Stomach (tissue), 9 donors: ENCODE data around the gene IKBKE. TPM values are rescaled to one million over a fixed set of nuclear protein-coding genes. Genes with fewer than 3 reads are reported as not detected.

Source experiments
- DNase-seq, 2 donors: peaks; one replicate each; pipeline versions ENCODE4 v3.0.0 to v3.0.0-alpha.2; 2013 to 2019
- H3K27ac ChIP-seq, 5 donors: fragments of 200-600 bp in 4 of 5; sonication (generic) in 4 of 5; one replicate each; pipeline ENCODE4 v1.5.1; 2013 to 2019; ENCODE audit warnings: mild to moderate bottlenecking in 1 of 5, moderate library complexity in 1 of 5
- H3K27me3 ChIP-seq, 3 donors: fragments of 200-600 bp; sonication (generic); one replicate each; pipeline ENCODE4 v1.5.1; 2017 to 2019; ENCODE audit warnings: mixed run types in 1 of 3
- H3K36me3 ChIP-seq, 4 donors: fragments of 200-600 bp; sonication (generic); 1 replicate in 3 of 4; 2 replicates in 1 of 4; pipeline ENCODE4 v1.5.1; 2016 to 2019
- H3K4me1 ChIP-seq, 4 donors: fragments of 200-600 bp; sonication (generic); one replicate each; pipeline ENCODE4 v1.5.1; 2016 to 2019
- H3K4me3 ChIP-seq, 4 donors: fragments of 200-600 bp; sonication (generic) in 3 of 4; one replicate each; pipeline ENCODE4 v1.5.1; 2016 to 2019; ENCODE audit warnings: mild to moderate bottlenecking in 1 of 4
- H3K9me3 ChIP-seq, 4 donors: fragments of 200-600 bp; sonication (generic); one replicate each; pipeline ENCODE4 v1.5.1; 2016 to 2019
- CTCF ChIP-seq, 7 experiments: fragments of 450-650 bp in 4 of 7; fragments of 200-600 bp in 3 of 7; sonication (generic) in 3 of 7; IDR thresholded peaks; one replicate each; pipeline ENCODE4 v1.5.1; 2016 to 2019; ENCODE audit warnings: antibody characterized with exemption in 7 of 7, control low read depth in 2 of 7, mild to moderate bottlenecking in 1 of 7
- EP300 ChIP-seq: sonication (generic); formaldehyde crosslinking; IDR thresholded peaks from one replicate; pipeline ENCODE4 v1.6.1; 2017; ENCODE audit warnings: antibody characterized with exemption
- POLR2A ChIP-seq, 4 donors: fragments of 450-650 bp; IDR thresholded peaks; one replicate each; pipeline ENCODE4 v1.6.1; 2016; ENCODE audit warnings: antibody characterized with exemption in 4 of 4, control low read depth in 2 of 4, mild to moderate bottlenecking in 1 of 4, moderate library complexity in 1 of 4
- POLR2AphosphoS5 ChIP-seq, 3 donors: sonication (generic); formaldehyde crosslinking; IDR thresholded peaks; one replicate each; pipeline ENCODE4 v1.6.1; 2016; ENCODE audit warnings: antibody characterized with exemption in 3 of 3
- WGBS, 5 donors: extraction: QIAGEN DNeasy Blood & Tissue Kit in 3 of 5; methylation state at CpG; one replicate each; pipeline versions ENCODE4 v1.1.5 to v1.1.7; 2013 to 2018; 5-methylcytosine and 5-hydroxymethylcytosine counted together
- intact Hi-C: fragments of 100-400 bp; cut with DNase I; formaldehyde crosslinking; loops from one replicate; pipeline ENCODE4 v1.15.1; 2023; ENCODE audit warnings: low total_unique reads
- polyA plus RNA-seq, 3 donors: library from polyadenylated mRNA; stranded (reverse); fragments of 200-250 nt; gene quantifications; one replicate each; pipeline ENCODE4 v1.2.3, GENCODE V29; 2013
- total RNA-seq, 5 donors: library from RNA; depleted of rRNA; stranded (reverse); fragments of >200 nt; gene quantifications; one replicate each; pipeline versions ENCODE4 v1.1.0 to v1.2.3, GENCODE V29; 2014 to 2016
- donor health status: healthy with polysubstance abuse.
- donor health status: Bipolar disorder and iron deficiency.
- donor health status: healthy.

IKBKE gene
- total and polyA plus RNA-seq, 8 donors, result 4.9 to 49.6 (median 7.8) TPM

GRCh38 chr1:206540044-206540780, 69.9 kb downstream of the IKBKE start:
- H3K4me1 ChIP-seq, result peaks cover 36 to 71% (median 59%) of the 10 kb centered on the region in 4 donors
- intact Hi-C loops, result no loop called here
- TF ChIP-seq CTCF (IDR thresholded peaks at IDR 0.05) (peak in 1 of 7 experiments; percentile 14), EP300 (no peak), POLR2A (IDR thresholded peaks at IDR 0.05) (no peak), POLR2AphosphoS5 (IDR thresholded peaks at IDR 0.05) (peak in 1 of 3 donors; percentile 55)
- peak overlapping the region; percentile 74 to 85 (median 84) for H3K27ac ChIP-seq
- 18 to 45% (median 27%) methylated on average over 5 to 8 of the region's 8 CpGs for WGBS, 5 donors
- peak; percentile 76 to 94 for DNase-seq
- H3K27me3 ChIP-seq, result no peaks in the 10 kb centered on the region
- no peaks in the 10 kb centered on the region for H3K9me3 ChIP-seq
- H3K4me3 ChIP-seq, result no peak overlapping the region
- peaks cover 0 to 7% (median 3%) of the 10 kb centered on the region in 4 donors for H3K36me3 ChIP-seq

- peaks cover 0 to 7% (median 3%) of the 10 kb centered on the region in 4 donors for H3K36me3 ChIP-seq
- H3K27ac ChIP-seq, result peak overlapping the region; percentile 74 to 85 (median 84)
- peaks cover 31 to 61% (median 51%) of the 10 kb centered on the region in 4 donors for H3K4me1 ChIP-seq
- intact Hi-C loops, result no loop called here
- no peak overlapping the region for H3K4me3 ChIP-seq
- no peak for DNase-seq
- H3K27me3 ChIP-seq, result no peaks in the 10 kb centered on the region
- H3K9me3 ChIP-seq, result no peaks in the 10 kb centered on the region
- WGBS, 5 donors, result 88 to 95% (median 94%) methylated on average over 7 of the region's 7 CpGs
- TF ChIP-seq CTCF (IDR thresholded peaks at IDR 0.05) (no peak), POLR2A (IDR thresholded peaks at IDR 0.05) (no peak), EP300 (no peak), POLR2AphosphoS5 (IDR thresholded peaks at IDR 0.05) (no peak)
These were observed 71.1 kb downstream of the IKBKE start for GRCh38 chr1:206541236-206541833.

GRCh38 chr1:206544562-206545257, 74.4 kb downstream of the IKBKE start:
- Histone ChIP-seq H3K27me3 (no peaks in the 10 kb centered on the region), H3K4me3 (no peak overlapping the region), H3K9me3 (no peaks in the 10 kb centered on the region), H3K27ac (no peak overlapping the region), H3K36me3 (no peaks in the 10 kb centered on the region), H3K4me1 (peaks cover 23 to 30% (median 25%) of the 10 kb centered on the region in 4 donors)
- 7 to 16% (median 13%) methylated on average over 7 to 9 of the region's 9 CpGs for WGBS, 5 donors
- TF ChIP-seq CTCF (IDR thresholded peaks at IDR 0.05) (peak in 5 of 7 experiments; percentile 81 to 88 (median 85)), POLR2A (IDR thresholded peaks at IDR 0.05) (no peak), EP300 (no peak), POLR2AphosphoS5 (IDR thresholded peaks at IDR 0.05) (no peak)
- intact Hi-C loops, result loop anchor here (5.0 kb wide), 1 partner anchor 38 kb away; no protein-coding TSS in a partner anchor
- peak; percentile 80 to 85 for DNase-seq

GRCh38 chr1:206545351-206545750, 75.1 kb downstream of the IKBKE start:
- no peaks in the 10 kb centered on the region for H3K9me3 ChIP-seq
- H3K27me3 ChIP-seq, result no peaks in the 10 kb centered on the region
- H3K36me3 ChIP-seq, result no peaks in the 10 kb centered on the region
- H3K27ac ChIP-seq, result no peak overlapping the region
- no peak for TF ChIP-seq EP300
- no peak for TF ChIP-seq CTCF (IDR thresholded peaks at IDR 0.05)
- no peak for TF ChIP-seq POLR2A (IDR thresholded peaks at IDR 0.05)
- no peak for TF ChIP-seq POLR2AphosphoS5 (IDR thresholded peaks at IDR 0.05)
- peaks cover 16 to 23% (median 19%) of the 10 kb centered on the region in 4 donors for H3K4me1 ChIP-seq
- 85 to 100% (median 97%) methylated on average over 1 of the region's 1 CpG for WGBS, 5 donors
- no peak overlapping the region for H3K4me3 ChIP-seq
- intact Hi-C loops, result loop anchor here (5.0 kb wide), 1 partner anchor 37 kb away; no protein-coding TSS in a partner anchor
- DNase-seq, result no peak
